ENCODE data around the gene ADAMTSL1. TPM values are rescaled to one million over a fixed set of nuclear protein-coding genes. Genes with fewer than 3 reads are reported as not detected.

ADAMTSL1 gene
- total RNA-seq, 1 experiment from 2014 or later, result not detected

DNA sequence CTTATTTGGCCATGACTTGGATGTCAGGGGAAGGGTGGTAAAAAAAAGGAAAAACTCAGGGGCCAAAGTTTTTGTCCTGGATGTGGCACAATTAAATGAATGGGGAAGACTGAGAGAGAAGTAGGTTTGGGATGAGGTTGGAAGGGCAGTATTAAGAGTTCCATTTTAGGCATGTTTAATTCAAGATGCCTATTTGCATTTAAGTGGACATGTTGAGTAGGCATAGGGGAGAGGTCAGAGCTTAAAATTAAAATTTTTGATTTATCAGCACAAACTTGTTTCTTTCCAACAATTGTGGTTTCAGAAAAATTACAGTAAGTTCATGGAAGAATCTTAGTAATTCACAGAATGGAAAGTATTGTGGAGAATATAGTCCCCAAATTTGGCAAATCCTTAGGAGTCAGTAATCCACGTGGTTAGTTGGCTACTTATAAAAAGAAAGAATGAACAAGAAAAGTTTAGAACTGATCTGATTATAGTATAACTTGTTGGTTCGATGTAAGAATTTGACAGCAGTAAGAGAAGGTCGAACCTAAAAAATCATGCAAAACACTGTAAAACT lies 293.1 kb downstream of the ADAMTSL1 start:
- no peaks in the 10 kb centered on the region for H3K9me3 ChIP-seq (ENCODE audit: control insufficient read depth in 1 of 2, insufficient read depth in 1 of 2, low read depth in 1 of 2, low read length in 2 of 2)
- no TSS peak for BruUV-seq (replicated peaks)
- DNase-seq (ENCODE audit: low read depth, low spot score) (no peak), ATAC-seq (no peak)
- no peaks in the 10 kb centered on the region for H3K4me1 ChIP-seq (ENCODE audit: control insufficient read depth in 1 of 2, insufficient read depth in 2 of 2, low read length in 2 of 2)
- H3K27ac ChIP-seq (ENCODE audit: low read depth, low read length), result no peak overlapping the region
- H4K20me1 ChIP-seq (ENCODE audit: insufficient read depth), result no peaks in the 10 kb centered on the region
- H3K36me3 ChIP-seq (ENCODE audit: control insufficient read depth in 1 of 2, insufficient read depth in 2 of 2, low read length in 2 of 2), result no peaks in the 10 kb centered on the region
- no peak overlapping the region for H3K4me2 ChIP-seq (ENCODE audit: low read length)
- ChIA-PET POLR2A (no interaction called here), RAD21 (ENCODE audit: low non-redundant PET in 1 of 2, low total read pairs in 2 of 2, uncharacterized antibody in 2 of 2, unreplicated experiment in 2 of 2) (no interaction called here), CTCF (no interaction called here)
- H3K9me2 ChIP-seq (ENCODE audit: insufficient read depth), result no peaks in the 10 kb centered on the region
- H2AFZ ChIP-seq (ENCODE audit: low read depth, low read length, poor library complexity, severe bottlenecking), result no peak overlapping the region
- H3K4me3 ChIP-seq (replicated peaks in 1 of 2; ENCODE audit: low read depth in 1 of 2, low read length in 2 of 2), result no peak overlapping the region
- H3K79me2 ChIP-seq (ENCODE audit: insufficient read depth, low read length), result no peaks in the 10 kb centered on the region
- H3K9ac ChIP-seq (ENCODE audit: low read length), result no peak overlapping the region
- intact Hi-C loops (cut with micrococcal nuclease), result no loop called here
- TF ChIP-seq, protein P1, sequence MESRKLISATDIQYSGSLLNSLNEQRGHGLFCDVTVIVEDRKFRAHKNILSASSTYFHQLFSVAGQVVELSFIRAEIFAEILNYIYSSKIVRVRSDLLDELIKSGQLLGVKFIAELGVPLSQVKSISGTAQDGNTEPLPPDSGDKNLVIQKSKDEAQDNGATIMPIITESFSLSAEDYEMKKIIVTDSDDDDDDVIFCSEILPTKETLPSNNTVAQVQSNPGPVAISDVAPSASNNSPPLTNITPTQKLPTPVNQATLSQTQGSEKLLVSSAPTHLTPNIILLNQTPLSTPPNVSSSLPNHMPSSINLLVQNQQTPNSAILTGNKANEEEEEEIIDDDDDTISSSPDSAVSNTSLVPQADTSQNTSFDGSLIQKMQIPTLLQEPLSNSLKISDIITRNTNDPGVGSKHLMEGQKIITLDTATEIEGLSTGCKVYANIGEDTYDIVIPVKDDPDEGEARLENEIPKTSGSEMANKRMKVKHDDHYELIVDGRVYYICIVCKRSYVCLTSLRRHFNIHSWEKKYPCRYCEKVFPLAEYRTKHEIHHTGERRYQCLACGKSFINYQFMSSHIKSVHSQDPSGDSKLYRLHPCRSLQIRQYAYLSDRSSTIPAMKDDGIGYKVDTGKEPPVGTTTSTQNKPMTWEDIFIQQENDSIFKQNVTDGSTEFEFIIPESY (IDR thresholded peaks at IDR 0.05; ENCODE audit: extremely low read depth, insufficient replicate concordance, low read length), result no peak
- TF ChIP-seq POLR2A (IDR thresholded peaks at IDR 0.05; ENCODE audit: borderline replicate concordance, extremely low read depth, insufficient read depth, insufficient read length) (no peak), POLR2AphosphoS5 (IDR thresholded peaks at IDR 0.05; ENCODE audit: low read depth, low read length) (no peak)
- H3K27me3 ChIP-seq (ENCODE audit: insufficient read depth, low read length), result peaks cover 49% of the 10 kb centered on the region

DNA sequence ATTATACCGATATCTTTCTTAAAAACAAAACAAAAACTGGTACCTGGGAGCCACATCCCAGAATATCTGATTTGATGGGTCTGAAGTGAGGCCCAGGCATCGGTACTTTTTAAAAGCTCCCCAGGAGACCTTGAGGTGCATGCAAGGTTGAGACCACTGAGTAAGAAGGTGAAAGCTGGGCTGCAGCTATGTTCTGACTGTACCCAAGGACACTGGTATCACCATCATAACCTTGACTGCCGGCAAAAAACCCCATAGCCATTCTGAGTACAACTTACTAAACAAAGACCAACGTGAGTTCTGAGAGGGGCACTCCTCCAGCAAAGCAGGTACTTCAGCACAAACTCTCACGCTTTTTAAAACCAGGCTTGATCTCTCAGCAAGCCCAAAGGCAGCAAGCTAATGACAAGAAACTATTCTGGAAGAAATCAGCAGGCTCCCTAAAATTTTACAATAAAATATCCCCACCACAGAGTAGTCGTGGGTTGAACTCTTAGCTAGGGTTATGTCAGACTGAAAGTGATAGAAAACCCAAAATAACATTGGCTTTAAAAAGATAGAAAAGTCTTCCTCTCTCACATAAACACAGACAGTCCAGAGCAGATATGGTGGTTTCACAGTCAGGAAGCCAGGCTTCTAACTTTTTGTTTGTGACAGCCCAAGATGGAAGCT lies 295.1 kb downstream of the ADAMTSL1 start:
- CTCF ChIA-PET, result no interaction called here
- H3K27ac ChIP-seq (ENCODE audit: low read depth, low read length), result no peak overlapping the region
- H4K20me1 ChIP-seq (ENCODE audit: insufficient read depth), result no peaks in the 10 kb centered on the region
- H3K9me3 ChIP-seq (ENCODE audit: control insufficient read depth in 1 of 2, insufficient read depth in 1 of 2, low read depth in 1 of 2, low read length in 2 of 2), result no peaks in the 10 kb centered on the region
- no peak overlapping the region for H3K4me3 ChIP-seq (replicated peaks in 1 of 2; ENCODE audit: low read depth in 1 of 2, low read length in 2 of 2)
- H3K4me2 ChIP-seq (ENCODE audit: low read length), result no peak overlapping the region
- H3K79me2 ChIP-seq (ENCODE audit: insufficient read depth, low read length), result no peaks in the 10 kb centered on the region
- no peak overlapping the region for H2AFZ ChIP-seq (ENCODE audit: low read depth, low read length, poor library complexity, severe bottlenecking)
- intact Hi-C loops (cut with micrococcal nuclease), result no loop called here
- no peak for ATAC-seq
- TF ChIP-seq, protein P1 (IDR thresholded peaks at IDR 0.05; ENCODE audit: extremely low read depth, insufficient replicate concordance, low read length), result no peak
- no peak for TF ChIP-seq EGR1 (IDR thresholded peaks at IDR 0.05; ENCODE audit: low read depth)
- no peak for TF ChIP-seq TCF7L2 (IDR thresholded peaks at IDR 0.05; ENCODE audit: borderline replicate concordance, extremely low read depth, insufficient read depth, insufficient read length)
- no peak for TF ChIP-seq CEBPB (IDR thresholded peaks at IDR 0.05; ENCODE audit: low read depth)
- TF ChIP-seq ZFX (IDR thresholded peaks at IDR 0.05), result no peak
- no peak for TF ChIP-seq JUND (IDR thresholded peaks at IDR 0.05)
- no peak for TF ChIP-seq FOSL1 (IDR thresholded peaks at IDR 0.05; ENCODE audit: low read depth)
- no peak for TF ChIP-seq YY1 (IDR thresholded peaks at IDR 0.05; ENCODE audit: extremely low read depth, insufficient replicate concordance, low read depth, low read length)
- TF ChIP-seq EZH2phosphoT487 (IDR thresholded peaks at IDR 0.05; ENCODE audit: borderline replicate concordance), result no peak
- no peaks in the 10 kb centered on the region for H3K4me1 ChIP-seq (ENCODE audit: control insufficient read depth in 1 of 2, insufficient read depth in 2 of 2, low read length in 2 of 2)
- RAD21 ChIA-PET (ENCODE audit: low non-redundant PET in 1 of 2, low total read pairs in 2 of 2, uncharacterized antibody in 2 of 2, unreplicated experiment in 2 of 2), result no interaction called here
- no peaks in the 10 kb centered on the region for H3K36me3 ChIP-seq (ENCODE audit: control insufficient read depth in 1 of 2, insufficient read depth in 2 of 2, low read length in 2 of 2)
- POLR2A ChIA-PET, result no interaction called here
- no TSS peak for BruUV-seq (replicated peaks)
- DNase-seq (ENCODE audit: low read depth, low spot score), result no peak
- H3K9ac ChIP-seq (ENCODE audit: low read length), result no peak overlapping the region
- H3K9me2 ChIP-seq (ENCODE audit: insufficient read depth), result no peaks in the 10 kb centered on the region
- peaks cover 52% of the 10 kb centered on the region for H3K27me3 ChIP-seq (ENCODE audit: insufficient read depth, low read length)
